Measurements from ENCODE around the gene HLA-DRA. TPM values are rescaled to one million over a fixed set of nuclear protein-coding genes. Genes with fewer than 3 reads are reported as not detected.

The HLA-DRA gene
- 3.9 TPM for total RNA-seq

GRCh38 chr6:32439602-32440214 lies at the start of gene HLA-DRA:
Gene HLA-DRA, plus strand, starts transcription at chr6:32439887. Its CDS starts 64 bp downstream, at chr6:32439951.
- DNase-seq = no peak

- DNase-seq = no peak
Observed at GRCh38 chr6:32391505-32391904, 48.2 kb upstream of the HLA-DRA start.

GRCh38 chr6:32393665-32394420 lies 45.8 kb upstream of the HLA-DRA start:
- no peak for DNase-seq

DNA sequence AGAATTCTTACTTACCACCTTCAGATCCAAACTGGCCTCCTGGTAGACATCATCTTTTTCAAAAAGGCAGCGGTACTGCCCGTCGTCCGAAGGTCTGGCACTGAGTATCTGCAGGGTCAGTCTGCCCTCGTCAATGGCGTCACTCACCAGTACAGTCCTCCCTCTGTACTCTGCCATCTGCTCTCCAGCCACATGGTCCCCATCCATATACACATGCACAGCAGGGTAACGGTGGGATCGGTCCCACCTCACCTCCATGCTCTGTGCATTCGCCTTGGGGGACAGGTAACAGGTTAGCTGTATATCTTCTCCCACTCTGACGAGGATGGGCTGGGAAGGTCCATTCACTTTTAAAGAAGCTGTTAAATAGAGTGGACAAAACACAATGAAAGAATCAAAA lies 43.7 kb upstream of the HLA-DRA start:
- DNase-seq = no peak

- DNase-seq = no peak
Observed at GRCh38 chr6:32397252-32397920, 42.3 kb upstream of the HLA-DRA start.

GRCh38 chr6:32401284-32401963 lies 38.3 kb upstream of the HLA-DRA start:
- no peak for DNase-seq

DNA sequence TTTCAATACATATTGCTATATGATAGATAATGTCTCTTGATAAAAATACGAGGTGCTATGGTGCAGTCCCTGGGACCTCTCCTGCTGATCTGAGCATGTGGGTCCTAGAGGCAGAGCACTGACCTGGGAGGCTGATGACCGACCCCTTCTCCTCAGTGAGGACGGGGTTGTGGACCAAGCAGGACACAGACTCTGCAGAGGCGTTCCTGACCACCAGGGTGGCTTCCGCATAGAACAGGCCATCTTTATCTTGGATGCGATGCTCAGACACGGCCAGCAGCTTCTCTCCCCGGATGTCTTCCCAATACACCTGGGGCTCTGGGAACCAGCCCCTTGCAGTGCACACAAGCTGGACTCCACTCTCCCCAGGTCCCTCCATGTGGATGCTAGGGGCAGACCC lies 36.9 kb upstream of the HLA-DRA start:
- DNase-seq = no peak

DNA sequence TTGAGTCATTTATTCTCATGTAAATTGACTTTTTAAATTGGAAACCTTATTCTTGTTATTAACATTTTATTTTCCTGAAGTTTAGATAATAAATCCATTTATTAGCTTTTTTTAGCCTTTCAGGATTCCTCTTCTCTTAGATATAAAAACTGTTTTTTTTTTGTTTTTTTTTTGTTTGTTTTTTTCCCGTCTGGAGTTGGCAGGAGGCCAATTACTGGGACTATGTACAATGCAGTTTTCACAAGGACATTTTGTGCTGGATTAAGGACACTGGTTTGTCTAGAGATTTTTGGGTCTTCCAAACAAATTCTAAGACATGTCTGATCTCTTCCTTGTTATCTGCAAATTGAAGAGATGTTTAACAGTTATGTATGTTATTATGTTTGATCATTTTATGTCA lies 34.0 kb upstream of the HLA-DRA start:
- no peak for DNase-seq

DNA sequence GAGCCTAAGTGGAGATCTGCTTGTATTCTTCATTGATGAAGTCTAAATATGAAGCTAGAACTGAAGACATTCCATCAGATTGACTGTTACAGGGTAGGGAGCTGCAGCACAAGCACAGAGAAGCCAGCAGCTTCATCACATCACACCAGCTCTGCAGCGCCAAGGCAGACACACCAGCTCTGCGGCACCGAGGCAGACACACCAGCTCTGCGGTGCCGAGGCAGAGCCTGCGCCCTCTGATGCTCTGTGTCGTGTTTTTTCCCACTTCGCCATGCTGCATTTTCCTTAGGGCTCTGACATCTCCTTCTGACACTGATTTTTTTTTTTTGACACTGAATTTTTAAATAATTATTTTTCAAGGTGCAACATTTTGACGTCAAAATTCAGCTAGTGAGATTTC lies 33.5 kb upstream of the HLA-DRA start:
- no peak for DNase-seq

GRCh38 chr6:32406857-32407256 lies 32.8 kb upstream of the HLA-DRA start, which contains the start of gene BTNL2:
Gene BTNL2, minus strand, starts transcription at chr6:32407181. Its CDS starts 58 bp downstream, at chr6:32407123.
- no peak for DNase-seq

- DNase-seq = no peak
Observed at GRCh38 chr6:32410906-32411305, 28.8 kb upstream of the HLA-DRA start.

DNA sequence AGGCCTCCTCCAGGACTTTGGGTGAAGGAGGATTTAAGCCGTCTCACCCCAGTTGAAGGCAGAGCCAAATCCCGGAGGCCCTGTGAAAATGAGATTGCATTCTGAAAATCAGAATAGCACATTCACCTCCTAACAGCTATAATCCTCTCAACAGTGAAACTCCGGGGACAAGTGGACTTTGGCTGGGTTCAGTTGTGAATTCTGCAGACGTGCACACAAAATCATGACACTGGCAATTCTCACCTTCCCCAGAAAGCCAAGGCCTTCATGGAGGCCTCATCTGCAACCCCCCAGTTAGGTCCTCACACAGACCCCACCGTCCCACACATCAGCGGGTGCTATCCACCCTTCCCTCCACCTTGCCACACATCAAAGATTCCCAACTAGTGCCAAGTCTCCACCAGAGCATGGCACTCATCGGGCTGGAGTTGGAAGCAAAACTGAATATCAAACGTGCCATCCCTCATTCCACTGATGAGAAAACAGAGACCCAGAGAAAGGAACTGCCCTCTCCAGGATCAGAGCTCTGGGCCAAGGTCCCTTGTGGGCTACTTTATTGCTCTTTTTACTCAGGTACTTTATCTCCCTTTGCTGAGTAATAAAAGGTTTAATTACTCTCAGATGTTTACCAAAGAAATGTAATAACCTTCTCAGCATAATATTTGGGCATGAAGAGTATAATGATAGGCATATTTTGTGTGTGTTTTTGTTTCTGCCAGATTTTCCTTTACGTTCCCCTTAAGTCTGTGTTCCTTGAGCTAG lies 27.9 kb upstream of the HLA-DRA start:
- DNase-seq = no peak

DNA sequence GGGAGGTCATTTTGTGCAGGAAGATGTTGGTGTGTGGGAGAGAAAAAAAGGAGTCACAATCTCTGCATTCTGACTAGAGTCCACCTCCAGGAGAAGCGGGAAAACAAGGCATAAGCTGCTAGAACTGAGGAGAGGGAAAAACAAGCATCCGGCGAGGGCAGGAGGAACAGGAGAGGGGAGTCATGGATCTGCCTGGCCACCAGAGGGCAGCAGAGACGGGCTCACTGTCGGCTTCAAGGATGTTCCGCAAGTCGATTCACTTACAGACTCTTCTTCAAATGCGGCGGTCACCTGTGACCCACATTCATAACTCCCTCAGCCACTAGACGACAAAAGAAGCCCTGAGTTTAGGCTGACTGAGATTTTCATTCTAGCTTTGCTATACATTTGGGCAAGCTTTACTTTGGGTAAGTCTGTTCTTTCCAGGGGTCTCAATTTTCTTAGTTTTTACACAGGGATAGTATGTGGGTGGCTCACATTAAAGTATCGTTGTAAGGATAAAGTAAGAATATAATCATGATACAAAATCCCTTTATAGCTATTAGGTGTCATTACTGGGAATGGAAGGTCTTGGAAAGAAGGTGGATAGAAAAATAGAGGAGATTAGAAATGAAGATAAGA lies 26.1 kb upstream of the HLA-DRA start:
- DNase-seq = peak; percentile 27

DNA sequence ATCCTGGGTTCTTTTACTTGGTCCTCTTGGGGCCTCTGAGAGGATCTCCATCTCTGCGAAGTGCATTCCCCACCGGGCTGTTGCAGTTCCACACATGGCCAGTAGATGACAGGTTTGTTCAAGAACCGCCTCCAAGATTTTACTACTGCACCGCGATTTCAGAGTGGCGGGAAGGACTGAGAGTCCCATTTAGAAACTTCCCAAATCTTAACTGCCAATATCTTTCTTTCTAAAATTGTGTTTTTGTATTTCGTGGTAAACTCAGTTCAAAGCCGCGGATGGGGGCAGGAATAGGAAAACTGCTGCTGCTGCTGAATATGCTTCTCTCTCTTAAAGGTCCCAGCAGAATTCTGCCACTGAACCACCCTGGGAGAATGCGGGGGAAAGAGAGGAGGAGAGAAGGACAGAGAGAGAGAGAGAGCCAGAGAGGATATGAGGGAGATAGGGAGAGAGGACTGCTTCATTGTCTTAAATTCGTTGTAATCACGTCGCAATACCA lies 24.1 kb upstream of the HLA-DRA start:
- peak; percentile 30 for DNase-seq

DNA sequence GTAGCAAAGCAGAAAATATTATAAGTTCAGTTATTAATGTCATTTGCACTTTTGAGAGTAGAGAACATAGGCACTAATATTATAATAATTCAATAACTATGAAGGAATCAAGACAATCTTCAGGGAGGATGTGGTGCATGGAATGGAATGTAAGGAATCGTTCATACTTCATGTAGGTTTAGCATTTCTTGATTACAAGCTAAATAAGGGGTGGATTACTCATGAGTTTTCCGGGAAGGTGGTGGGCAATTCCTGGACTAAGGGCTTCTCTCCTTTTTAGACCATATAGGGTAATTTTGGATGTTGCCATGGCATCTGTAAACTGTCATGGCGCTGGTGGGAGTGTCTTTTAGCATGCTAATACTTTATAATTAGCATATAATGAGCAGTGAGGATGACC lies 23.7 kb upstream of the HLA-DRA start:
- no peak for DNase-seq

GRCh38 chr6:32424589-32425300 lies 14.9 kb upstream of the HLA-DRA start:
- no peak for DNase-seq

DNA sequence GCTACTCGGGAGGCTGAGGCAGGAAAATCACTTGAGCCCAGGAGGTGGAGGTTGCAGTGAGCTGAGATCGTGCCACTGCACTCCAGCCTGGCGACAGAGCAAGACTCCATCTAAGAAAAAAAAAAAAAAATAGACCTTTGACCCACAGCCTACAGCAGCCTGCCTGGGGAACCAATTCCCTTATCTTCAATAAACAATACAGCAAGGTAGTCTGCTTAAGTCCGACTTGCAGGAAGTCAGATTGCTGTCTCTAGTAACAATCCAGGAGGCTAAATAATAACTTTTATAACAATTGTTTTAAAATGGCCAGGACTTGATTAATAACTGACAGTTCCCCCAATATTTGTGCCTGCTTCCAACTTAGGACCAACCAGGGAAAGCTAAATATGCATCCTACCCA lies 13.3 kb upstream of the HLA-DRA start:
- DNase-seq = no peak

DNA sequence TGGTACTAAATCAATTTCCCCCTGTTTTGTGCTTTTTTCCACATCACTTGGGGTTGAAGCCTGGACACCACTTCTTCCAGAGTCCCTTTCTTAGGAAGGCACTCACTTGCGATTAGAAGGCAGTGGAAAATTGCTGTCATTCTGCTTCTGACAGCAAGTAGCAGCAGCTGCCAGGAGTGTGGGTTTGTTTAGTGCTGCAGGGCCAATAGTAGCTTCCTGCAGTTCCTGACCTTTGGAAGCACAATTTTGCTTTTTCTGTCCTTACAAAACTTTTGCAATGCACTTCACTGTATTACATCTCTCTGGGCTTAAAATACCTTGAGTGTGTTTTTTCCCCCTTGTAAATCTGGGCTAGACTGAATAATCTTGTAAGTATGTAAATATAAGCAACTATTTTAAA lies 12.5 kb upstream of the HLA-DRA start:
- no peak for DNase-seq

DNA sequence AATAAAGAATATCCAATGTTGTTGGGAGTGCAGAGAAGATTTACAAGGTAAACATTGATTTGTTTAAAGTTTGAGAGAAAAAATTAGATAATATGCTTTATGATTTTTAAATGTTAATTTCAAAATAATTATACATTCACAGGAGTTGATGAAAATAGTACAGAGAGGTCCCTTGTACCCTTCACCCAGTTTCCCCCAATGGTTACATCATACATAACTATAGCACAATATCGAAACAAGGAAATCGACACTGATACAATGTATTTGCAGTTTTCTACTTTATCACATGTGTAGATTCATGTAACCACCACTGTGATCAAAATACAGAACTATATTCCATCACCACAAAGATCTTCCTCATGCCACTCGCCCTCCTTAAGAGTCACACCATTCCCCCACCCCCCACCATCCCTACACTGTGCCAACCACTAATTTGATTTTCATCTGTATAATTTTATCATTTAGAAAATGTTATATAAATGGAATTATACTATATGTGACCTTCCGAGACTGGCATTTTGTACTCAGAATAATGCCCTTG lies 11.7 kb upstream of the HLA-DRA start:
- DNase-seq = no peak

DNA sequence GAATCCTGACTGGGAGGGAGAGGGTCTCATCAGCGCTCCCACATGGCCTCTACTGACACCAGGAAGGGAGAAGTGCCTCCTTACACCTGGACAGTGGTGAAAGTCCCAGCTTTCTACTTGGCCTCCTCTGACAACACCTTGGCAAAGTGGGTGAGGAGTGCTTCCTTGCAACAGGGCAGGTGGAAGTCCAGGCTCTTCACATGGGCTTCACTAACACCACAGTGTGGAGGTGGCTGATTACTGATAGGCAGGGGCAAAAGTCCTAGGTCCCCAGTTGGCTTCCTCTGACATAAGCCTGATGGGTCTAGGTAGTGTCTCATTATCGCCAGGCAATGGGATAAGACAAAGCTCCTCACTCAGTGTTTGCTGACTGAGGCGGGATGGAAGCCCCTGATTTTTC lies 9.5 kb upstream of the HLA-DRA start:
- DNase-seq = no peak

GRCh38 chr6:32431142-32431541 lies 8.5 kb upstream of the HLA-DRA start:
- no peak for DNase-seq

Data from occipital lobe (tissue), 2 donors.